HCT116 (cell line): ENCODE results near the gene ZDHHC1. TPM values are rescaled to one million over a fixed set of nuclear protein-coding genes. Genes with fewer than 3 reads are reported as not detected.

ENCODE experiments used
- ATAC-seq: fragments of 200-7000 bp; cut with Tn5 transposase; 2 replicates; pipeline ENCODE4 v1.9.1; 2020; ENCODE audit warnings: mild to moderate bottlenecking, moderate library complexity
- BruUV-seq: library from RNA; stranded (reverse); fragments of 400-500 nt; replicated peaks from 2 replicates; lab custom pipeline; 2021; lab: Mats Ljungman, UMichigan
- CTCF ChIA-PET: fragments of 300-600 bp; sonication (Branson Sonifier 250); formaldehyde crosslinking; loops from one replicate; lab custom pipeline; 2021; ENCODE audit warnings: antibody characterized with exemption; lab: Charles Lee
- POLR2A ChIA-PET: fragments of 300-600, 350-600 bp; sonication (Branson Sonifier 250); formaldehyde crosslinking; loops from one replicate; lab custom pipeline; 2021; ENCODE audit warnings: antibody characterized with exemption; lab: Charles Lee
- RAD21 ChIA-PET, 2 experiments: fragments of 300-600 bp; sonication (Branson Sonifier 250); formaldehyde crosslinking; loops; one replicate each; lab custom pipeline; 2023; ENCODE audit warnings: low total read pairs in 2 of 2; ENCODE audit not compliant: uncharacterized antibody in 2 of 2, unreplicated experiment in 2 of 2, low non-redundant PET in 1 of 2; lab: Charles Lee
- DNase-seq: peaks from one replicate; pipeline ENCODE4 v3.0.0-alpha.2; 2010; ENCODE audit warnings: low read depth, low spot score
- H2AFZ ChIP-seq: fragments of 200-600 bp; shearing (Covaris generic), sonication (generic); 2 replicates; pipeline ENCODE4 v1.6.1; 2017; ENCODE audit warnings: low read depth, mixed run types, mixed read lengths, antibody characterized with exemption, low read length; ENCODE audit not compliant: poor library complexity, severe bottlenecking
- H3K27ac ChIP-seq: 2 replicates; pipeline ENCODE4 v1.5.1; 2012; ENCODE audit warnings: low read depth, low read length
- H3K27me3 ChIP-seq: fragments of 200-600 bp; sonication (generic); 2 replicates; pipeline ENCODE4 v1.6.1; 2016; ENCODE audit warnings: mixed run types, low read length, mixed read lengths; ENCODE audit not compliant: insufficient read depth
- H3K36me3 ChIP-seq, 2 experiments: fragments of 200-500 bp in 1 of 2; fragments of 200-600 bp in 1 of 2; sonication (Bioruptor generic) in 1 of 2; sonication (generic) in 1 of 2; 2 replicates each; pipeline versions ENCODE4 v1.5.1 to v1.6.1; 2014 to 2016; ENCODE audit warnings: low read length in 2 of 2, inconsistent platforms in 1 of 2, mixed read lengths in 1 of 2, mixed run types in 1 of 2; ENCODE audit not compliant: insufficient read depth in 2 of 2, control insufficient read depth in 1 of 2
- H3K4me1 ChIP-seq, 2 experiments: fragments of 200-600 bp in 1 of 2; sonication (generic) in 1 of 2; 2 replicates each; pipeline versions ENCODE4 v1.5.1 to v1.6.1; 2012 to 2017; ENCODE audit warnings: low read length in 2 of 2, inconsistent platforms in 1 of 2, mild to moderate bottlenecking in 1 of 2, mixed read lengths in 1 of 2, mixed run types in 1 of 2, moderate library complexity in 1 of 2; ENCODE audit not compliant: insufficient read depth in 2 of 2, control insufficient read depth in 1 of 2
- H3K4me2 ChIP-seq: fragments of 200-600 bp; sonication (generic); 2 replicates; pipeline ENCODE4 v1.6.1; 2017; ENCODE audit warnings: mixed run types, low read length, mixed read lengths
- H3K4me3 ChIP-seq, 2 experiments: fragments of 200-600 bp in 1 of 2; sonication (generic) in 1 of 2; replicated peaks in 1 of 2; 2 replicates each; pipeline ENCODE4 v1.5.1; 2011 to 2016; ENCODE audit warnings: low read length in 2 of 2, control low read depth in 1 of 2, low read depth in 1 of 2, mild to moderate bottlenecking in 1 of 2, mixed read lengths in 1 of 2, mixed run types in 1 of 2
- H3K79me2 ChIP-seq: fragments of 200-600 bp; sonication (generic); 2 replicates; pipeline ENCODE4 v1.6.1; 2017; ENCODE audit warnings: mild to moderate bottlenecking, mixed run types, low read length, moderate library complexity, mixed read lengths; ENCODE audit not compliant: insufficient read depth
- H3K9ac ChIP-seq: fragments of 200-600 bp; sonication (generic); 2 replicates; pipeline ENCODE4 v1.6.1; 2016; ENCODE audit warnings: low read length, mixed read lengths
- H3K9me2 ChIP-seq: fragments of 200-600 bp; sonication (generic), shearing (Covaris generic); 2 replicates; pipeline ENCODE4 v1.6.1; 2017; ENCODE audit warnings: mixed run types, mild to moderate bottlenecking, moderate library complexity; ENCODE audit not compliant: insufficient read depth
- H3K9me3 ChIP-seq, 2 experiments: fragments of 200-500 bp in 1 of 2; fragments of 200-600 bp in 1 of 2; sonication (Bioruptor generic) in 1 of 2; sonication (generic) in 1 of 2; 2 replicates each; pipeline ENCODE4 v1.6.1; 2014 to 2017; ENCODE audit warnings: low read length in 2 of 2, mixed read lengths in 2 of 2, inconsistent platforms in 1 of 2, low read depth in 1 of 2, mild to moderate bottlenecking in 1 of 2, mixed run types in 1 of 2, moderate library complexity in 1 of 2; ENCODE audit not compliant: control insufficient read depth in 1 of 2, insufficient read depth in 1 of 2
- H4K20me1 ChIP-seq: fragments of 200-600 bp; sonication (generic), shearing (Covaris generic); 2 replicates; pipeline ENCODE4 v1.6.1; 2017; ENCODE audit warnings: mixed run types, mild to moderate bottlenecking, moderate library complexity; ENCODE audit not compliant: insufficient read depth
- CTCF ChIP-seq, 3 experiments: fragments of 200-600 bp in 1 of 3; sonication (generic) in 1 of 3; IDR thresholded peaks in 2 of 3; conservative IDR thresholded peaks in 1 of 3; 2 replicates each; pipeline ENCODE4 v1.5.1; 2012 to 2017; ENCODE audit warnings: low read depth in 2 of 3, low read length in 2 of 3, antibody characterized with exemption in 1 of 3, borderline replicate concordance in 1 of 3, control low read depth in 1 of 3, mild to moderate bottlenecking in 1 of 3, mixed read lengths in 1 of 3, mixed run types in 1 of 3, moderate library complexity in 1 of 3; ENCODE audit not compliant: insufficient read depth in 1 of 3
- EZH2phosphoT487 ChIP-seq: fragments of 200-600 bp; IDR thresholded peaks from 2 replicates; pipeline ENCODE4 v1.6.1; 2018; ENCODE audit warnings: antibody characterized with exemption, borderline replicate concordance
- SP1 ChIP-seq: IDR thresholded peaks from 2 replicates; pipeline ENCODE4 v1.6.1; 2012; ENCODE audit warnings: low read depth
- YY1 ChIP-seq: IDR thresholded peaks from 2 replicates; pipeline ENCODE4 v1.6.1; 2011; ENCODE audit warnings: low read length, low read depth, moderate library complexity, mild to moderate bottlenecking; ENCODE audit not compliant: insufficient replicate concordance; ENCODE audit errors: extremely low read depth
- intact Hi-C: fragments of 100-400 bp; cut with micrococcal nuclease; formaldehyde crosslinking; loops from 2 replicates; pipeline ENCODE4 v1.10.0; 2022
- total RNA-seq: library from RNA; stranded (reverse); gene quantifications from one replicate; pipeline ENCODE4 v1.2.1, GENCODE V29; 2021; ENCODE audit not compliant: unreplicated experiment
- TF ChIP-seq, protein P1 (sequence below): IDR thresholded peaks from 2 replicates; pipeline ENCODE4 v1.6.1; 2012

ZDHHC1 gene
- total RNA-seq, 1 experiment from 2014 or later: 9.1 TPM

DNA sequence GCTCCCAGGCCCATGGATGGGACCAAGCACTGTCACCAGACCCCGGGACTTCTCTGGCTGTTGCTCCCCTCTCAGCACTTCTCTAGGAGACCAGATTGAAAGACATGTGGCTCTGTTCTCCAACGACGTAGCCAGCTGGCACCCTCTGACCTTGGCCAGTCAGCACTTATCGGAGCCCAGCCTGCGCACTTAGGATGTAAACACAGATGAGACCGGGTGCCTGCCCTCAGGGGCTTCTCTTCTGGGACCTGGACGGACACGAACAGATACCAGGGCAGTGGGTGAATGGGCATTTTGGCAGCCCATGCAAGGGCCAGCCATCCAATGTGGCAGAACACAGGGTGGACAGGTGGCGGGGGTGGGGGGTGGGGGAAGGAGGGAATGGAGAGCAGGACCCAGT is 6.6 kb downstream of the ZDHHC1 start (continued):
- TF ChIP-seq, protein P1, sequence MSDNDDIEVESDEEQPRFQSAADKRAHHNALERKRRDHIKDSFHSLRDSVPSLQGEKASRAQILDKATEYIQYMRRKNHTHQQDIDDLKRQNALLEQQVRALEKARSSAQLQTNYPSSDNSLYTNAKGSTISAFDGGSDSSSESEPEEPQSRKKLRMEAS: no peak
- no peak for TF ChIP-seq YY1
- TF ChIP-seq EZH2phosphoT487: no peak

DNA sequence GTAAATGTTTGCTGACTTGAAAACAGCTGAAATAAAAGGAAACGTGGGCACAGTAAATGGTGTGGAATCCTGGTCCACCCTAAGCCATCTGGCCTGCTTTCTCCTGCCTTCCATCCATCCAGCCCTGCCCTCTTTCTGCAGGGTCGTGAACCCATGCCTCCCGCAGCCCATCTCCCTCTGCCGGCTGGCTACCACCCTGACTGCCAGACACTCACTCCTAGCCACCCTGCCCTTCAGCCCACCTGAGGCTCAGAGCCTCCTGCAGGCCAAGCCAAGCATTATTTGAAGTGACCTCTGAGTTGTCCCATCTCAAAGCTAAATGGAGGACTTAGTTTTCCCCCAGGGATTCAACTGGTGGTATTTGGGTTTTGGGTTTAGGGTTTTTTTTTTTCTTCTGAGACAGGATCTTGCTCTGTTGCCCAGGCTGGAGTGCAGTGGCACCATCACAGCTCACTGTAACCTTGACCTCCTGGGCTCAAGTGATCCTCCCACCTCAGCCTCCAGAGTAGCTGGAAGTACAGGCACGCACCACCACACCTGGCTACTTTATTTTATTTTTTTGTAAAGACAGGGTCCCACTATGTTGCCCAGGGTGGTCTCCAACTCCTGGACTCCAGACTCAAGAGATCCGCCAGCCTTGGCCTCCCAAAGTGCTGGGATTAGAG is 8.4 kb downstream of the ZDHHC1 start:
- Histone ChIP-seq H3K4me3 (no peak overlapping the region), H3K27me3 (no peaks in the 10 kb centered on the region), H3K4me1 (peaks cover 23 to 38% of the 10 kb centered on the region in 2 experiments), H3K27ac (no peak overlapping the region), H2AFZ (no peak overlapping the region), H4K20me1 (no peaks in the 10 kb centered on the region), H3K9me3 (no peaks in the 10 kb centered on the region), H3K36me3 (no peaks in the 10 kb centered on the region), H3K79me2 (no peaks in the 10 kb centered on the region), H3K9me2 (no peaks in the 10 kb centered on the region), H3K9ac (no peak overlapping the region), H3K4me2 (no peak overlapping the region)
- intact Hi-C loops: no loop called here
- ChIA-PET POLR2A (no interaction called here), CTCF (interaction anchor here (0.7 to 1.2 kb wide), 4 partner anchors 9 to 209 kb away, joined by 3 to 5 read pairs (median 4); partner anchors contain the start of gene ELMO3), RAD21 (no interaction called here)
- no TSS peak for BruUV-seq
- no peak for DNase-seq
- TF ChIP-seq SP1 (no peak), CTCF (IDR thresholded peaks at IDR 0.05 in 2 of 3, conservative IDR thresholded peaks at IDR 0.05 in 1 of 3; ENCODE audit: borderline replicate concordance in 1 of 3, insufficient read depth in 1 of 3, low read depth in 2 of 3, low read length in 2 of 3) (peak in 2 of 3 experiments; percentile 15 to 34; a peak in 2 of 6 replicates)
- no peak for ATAC-seq
